HepG2 (cell line): Measurements from ENCODE around the gene SOX12. TPM values are rescaled to one million over a fixed set of nuclear protein-coding genes. Genes with fewer than 3 reads are reported as not detected.

ENCODE experiments used
- AKNA ChIP-seq: sonication (generic); formaldehyde crosslinking; IDR thresholded peaks from 2 replicates; pipeline ENCODE4 v1.4.0; 2020; ENCODE audit warnings: missing genetic modification reagents, borderline replicate concordance
- BORCS8-MEF2B ChIP-seq: sonication (generic); formaldehyde crosslinking; IDR thresholded peaks from 2 replicates; pipeline ENCODE4 v1.8.0; 2022; ENCODE audit warnings: mild to moderate bottlenecking, missing genetic modification reagents
- DBP ChIP-seq: sonication (generic); formaldehyde crosslinking; IDR thresholded peaks from 2 replicates; pipeline ENCODE4 v1.4.0; 2020; ENCODE audit warnings: missing genetic modification reagents; ENCODE audit errors: not compliant biosample characterization
- ELF3 ChIP-seq: IDR thresholded peaks from 2 replicates; pipeline ENCODE4 v1.6.1; 2016; ENCODE audit warnings: missing genetic modification reagents, missing compliant biosample characterization
- GTF3A ChIP-seq: sonication (generic); formaldehyde crosslinking; conservative IDR thresholded peaks from 2 replicates; pipeline ENCODE4 v1.4.0; 2020; ENCODE audit warnings: mild to moderate bottlenecking, missing genetic modification reagents
- MIER2 ChIP-seq: IDR thresholded peaks from 2 replicates; pipeline ENCODE4 v1.6.1; 2016; ENCODE audit warnings: missing biosample characterization, missing genetic modification reagents
- MIXL1 ChIP-seq: IDR thresholded peaks from 2 replicates; pipeline ENCODE4 v1.6.1; 2016
- RCOR2 ChIP-seq: IDR thresholded peaks from 2 replicates; pipeline ENCODE4 v1.6.1; 2016; ENCODE audit warnings: missing biosample characterization, missing genetic modification reagents
- RNF2 ChIP-seq: fragments of 450-650 bp; conservative IDR thresholded peaks from 2 replicates; pipeline ENCODE4 v1.6.1; 2016; ENCODE audit warnings: low read depth
- ZKSCAN8 ChIP-seq: IDR thresholded peaks from 2 replicates; pipeline ENCODE4 v1.6.1; 2016; ENCODE audit warnings: borderline replicate concordance, missing genetic modification reagents, missing compliant biosample characterization
- ZNF784 ChIP-seq: sonication (generic); formaldehyde crosslinking; IDR thresholded peaks from 2 replicates; pipeline ENCODE4 v1.5.1; 2020; ENCODE audit warnings: missing genetic modification reagents, mild to moderate bottlenecking, borderline replicate concordance
- polyA plus RNA-seq, 8 experiments: library from polyadenylated mRNA; depleted of rRNA in 3 of 8; stranded (reverse) in 7 of 8; unstranded in 1 of 8; fragments of >200 nt; fragmentation: Illumina TruSeq in 4 of 8; extraction: Trizol in 4 of 8; gene quantifications; 2 replicates each; pipeline versions ENCODE4 v1.2.1 to v1.2.3, GENCODE V29; 2011 to 2016; ENCODE audit warnings: low read depth in 4 of 8, missing spikeins in 1 of 8, mixed read lengths in 1 of 8; ENCODE audit not compliant: insufficient read depth in 1 of 8
- total RNA-seq, 5 experiments: library from RNA; depleted of rRNA; stranded (reverse); fragments of >200 nt; fragmentation: Illumina TruSeq; extraction: Trizol; gene quantifications; 2 replicates each; pipeline ENCODE4 v1.2.3, GENCODE V29; 2016; ENCODE audit warnings: low read depth in 1 of 5
- TF ChIP-seq, protein P1 (sequence below): sonication (generic); formaldehyde crosslinking; IDR thresholded peaks from 2 replicates; pipeline ENCODE4; 2020; ENCODE audit warnings: missing genetic modification reagents, mild to moderate bottlenecking, borderline replicate concordance
- TF ChIP-seq, protein P2 (sequence below): sonication (generic); formaldehyde crosslinking; IDR thresholded peaks from 2 replicates; pipeline ENCODE4 v1.4.0; 2020; ENCODE audit warnings: missing genetic modification reagents

SOX12 gene
- total and polyA plus RNA-seq, 2 of the 13 experiments (the other 11 are each of a cell fraction or from before 2014, with no cell fraction given) = 10.0 to 18.7 TPM

GRCh38 chr20:348972-349841, 23.9 kb downstream of the SOX12 start (continued):
- TF ChIP-seq AKNA (CRISPR knock-in tag) (no peak), DBP (CRISPR knock-in tag) (no peak), ZKSCAN8 (CRISPR knock-in tag) (no peak), BORCS8-MEF2B (CRISPR knock-in tag) (peak; percentile 55), MIXL1 (CRISPR knock-in tag) (peak; percentile 74), RNF2 (no peak), RCOR2 (CRISPR knock-in tag) (peak; percentile 25; the same call in 1 of the 2 replicates), ZNF784 (no peak; the same call in 1 of the 2 replicates), MIER2 (no peak), ELF3 (CRISPR knock-in tag) (peak; percentile 91), GTF3A (CRISPR knock-in tag) (no peak)
- TF ChIP-seq, protein P1, sequence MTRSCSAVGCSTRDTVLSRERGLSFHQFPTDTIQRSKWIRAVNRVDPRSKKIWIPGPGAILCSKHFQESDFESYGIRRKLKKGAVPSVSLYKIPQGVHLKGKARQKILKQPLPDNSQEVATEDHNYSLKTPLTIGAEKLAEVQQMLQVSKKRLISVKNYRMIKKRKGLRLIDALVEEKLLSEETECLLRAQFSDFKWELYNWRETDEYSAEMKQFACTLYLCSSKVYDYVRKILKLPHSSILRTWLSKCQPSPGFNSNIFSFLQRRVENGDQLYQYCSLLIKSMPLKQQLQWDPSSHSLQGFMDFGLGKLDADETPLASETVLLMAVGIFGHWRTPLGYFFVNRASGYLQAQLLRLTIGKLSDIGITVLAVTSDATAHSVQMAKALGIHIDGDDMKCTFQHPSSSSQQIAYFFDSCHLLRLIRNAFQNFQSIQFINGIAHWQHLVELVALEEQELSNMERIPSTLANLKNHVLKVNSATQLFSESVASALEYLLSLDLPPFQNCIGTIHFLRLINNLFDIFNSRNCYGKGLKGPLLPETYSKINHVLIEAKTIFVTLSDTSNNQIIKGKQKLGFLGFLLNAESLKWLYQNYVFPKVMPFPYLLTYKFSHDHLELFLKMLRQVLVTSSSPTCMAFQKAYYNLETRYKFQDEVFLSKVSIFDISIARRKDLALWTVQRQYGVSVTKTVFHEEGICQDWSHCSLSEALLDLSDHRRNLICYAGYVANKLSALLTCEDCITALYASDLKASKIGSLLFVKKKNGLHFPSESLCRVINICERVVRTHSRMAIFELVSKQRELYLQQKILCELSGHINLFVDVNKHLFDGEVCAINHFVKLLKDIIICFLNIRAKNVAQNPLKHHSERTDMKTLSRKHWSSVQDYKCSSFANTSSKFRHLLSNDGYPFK (CRISPR knock-in tag) = peak; percentile 37
- TF ChIP-seq, protein P2, sequence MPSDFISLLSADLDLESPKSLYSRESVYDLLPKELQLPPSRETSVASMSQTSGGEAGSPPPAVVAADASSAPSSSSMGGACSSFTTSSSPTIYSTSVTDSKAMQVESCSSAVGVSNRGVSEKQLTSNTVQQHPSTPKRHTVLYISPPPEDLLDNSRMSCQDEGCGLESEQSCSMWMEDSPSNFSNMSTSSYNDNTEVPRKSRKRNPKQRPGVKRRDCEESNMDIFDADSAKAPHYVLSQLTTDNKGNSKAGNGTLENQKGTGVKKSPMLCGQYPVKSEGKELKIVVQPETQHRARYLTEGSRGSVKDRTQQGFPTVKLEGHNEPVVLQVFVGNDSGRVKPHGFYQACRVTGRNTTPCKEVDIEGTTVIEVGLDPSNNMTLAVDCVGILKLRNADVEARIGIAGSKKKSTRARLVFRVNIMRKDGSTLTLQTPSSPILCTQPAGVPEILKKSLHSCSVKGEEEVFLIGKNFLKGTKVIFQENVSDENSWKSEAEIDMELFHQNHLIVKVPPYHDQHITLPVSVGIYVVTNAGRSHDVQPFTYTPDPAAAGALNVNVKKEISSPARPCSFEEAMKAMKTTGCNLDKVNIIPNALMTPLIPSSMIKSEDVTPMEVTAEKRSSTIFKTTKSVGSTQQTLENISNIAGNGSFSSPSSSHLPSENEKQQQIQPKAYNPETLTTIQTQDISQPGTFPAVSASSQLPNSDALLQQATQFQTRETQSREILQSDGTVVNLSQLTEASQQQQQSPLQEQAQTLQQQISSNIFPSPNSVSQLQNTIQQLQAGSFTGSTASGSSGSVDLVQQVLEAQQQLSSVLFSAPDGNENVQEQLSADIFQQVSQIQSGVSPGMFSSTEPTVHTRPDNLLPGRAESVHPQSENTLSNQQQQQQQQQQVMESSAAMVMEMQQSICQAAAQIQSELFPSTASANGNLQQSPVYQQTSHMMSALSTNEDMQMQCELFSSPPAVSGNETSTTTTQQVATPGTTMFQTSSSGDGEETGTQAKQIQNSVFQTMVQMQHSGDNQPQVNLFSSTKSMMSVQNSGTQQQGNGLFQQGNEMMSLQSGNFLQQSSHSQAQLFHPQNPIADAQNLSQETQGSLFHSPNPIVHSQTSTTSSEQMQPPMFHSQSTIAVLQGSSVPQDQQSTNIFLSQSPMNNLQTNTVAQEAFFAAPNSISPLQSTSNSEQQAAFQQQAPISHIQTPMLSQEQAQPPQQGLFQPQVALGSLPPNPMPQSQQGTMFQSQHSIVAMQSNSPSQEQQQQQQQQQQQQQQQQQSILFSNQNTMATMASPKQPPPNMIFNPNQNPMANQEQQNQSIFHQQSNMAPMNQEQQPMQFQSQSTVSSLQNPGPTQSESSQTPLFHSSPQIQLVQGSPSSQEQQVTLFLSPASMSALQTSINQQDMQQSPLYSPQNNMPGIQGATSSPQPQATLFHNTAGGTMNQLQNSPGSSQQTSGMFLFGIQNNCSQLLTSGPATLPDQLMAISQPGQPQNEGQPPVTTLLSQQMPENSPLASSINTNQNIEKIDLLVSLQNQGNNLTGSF (CRISPR knock-in tag) = no peak
